ENCODE results near the gene EBNA1BP2.
A peak's percentile ranks its signal among the peaks of the same experiment; 100 is the strongest.
"Not testable (repeated sequence)": the region's sequence is repeated elsewhere in the genome, so short reads cannot be mapped to it uniquely, and the experiment has no call there.

Gene EBNA1BP2

GRCh38 chr1:43140010-43140409, 32.1 kb downstream of the EBNA1BP2 start:
- Histone ChIP-seq H3K27me3 (ENCODE audit: control insufficient read depth, insufficient read depth, low read length) (no peaks in the 10 kb centered on the region), H3K9me3 (ENCODE audit: control insufficient read depth, insufficient read depth, low read length) (peaks cover 6% of the 10 kb centered on the region), H3K27ac (ENCODE audit: low read depth, low read length) (no peak overlapping the region), H3K4me3 (ENCODE audit: low read depth, low read length) (no peak overlapping the region), H3K4me1 (ENCODE audit: control insufficient read depth, insufficient read depth, low read length) (peaks cover 5% of the 10 kb centered on the region), H3K36me3 (ENCODE audit: control insufficient read depth, insufficient read depth, low read length) (no peaks in the 10 kb centered on the region), H3K9ac (ENCODE audit: low read depth, low read length) (no peak overlapping the region)

GRCh38 chr1:43139295-43139694, 32.8 kb downstream of the EBNA1BP2 start:
- not testable (repeated sequence) for H3K36me3 ChIP-seq (ENCODE audit: control insufficient read depth, insufficient read depth, low read length); H3K4me3 ChIP-seq (ENCODE audit: low read depth, low read length); H3K27ac ChIP-seq (ENCODE audit: low read depth, low read length); H3K4me1 ChIP-seq (ENCODE audit: control insufficient read depth, insufficient read depth, low read length); H3K9ac ChIP-seq (ENCODE audit: low read depth, low read length); H3K27me3 ChIP-seq (ENCODE audit: control insufficient read depth, insufficient read depth, low read length)
- peaks cover 14% of the 10 kb centered on the region for H3K9me3 ChIP-seq (ENCODE audit: control insufficient read depth, insufficient read depth, low read length)

GRCh38 chr1:43137445-43138052, 34.5 kb downstream of the EBNA1BP2 start:
- Histone ChIP-seq H3K9me3 (ENCODE audit: control insufficient read depth, insufficient read depth, low read length) (peaks cover 30% of the 10 kb centered on the region), H3K27me3 (ENCODE audit: control insufficient read depth, insufficient read depth, low read length) (no peaks in the 10 kb centered on the region), H3K4me1 (ENCODE audit: control insufficient read depth, insufficient read depth, low read length) (no peaks in the 10 kb centered on the region), H3K9ac (ENCODE audit: low read depth, low read length) (no peak overlapping the region), H3K4me3 (ENCODE audit: low read depth, low read length) (no peak overlapping the region), H3K36me3 (ENCODE audit: control insufficient read depth, insufficient read depth, low read length) (no peaks in the 10 kb centered on the region), H3K27ac (ENCODE audit: low read depth, low read length) (no peak overlapping the region)

GRCh38 chr1:43135857-43136781, 36.0 kb downstream of the EBNA1BP2 start:
- H3K4me1 ChIP-seq (ENCODE audit: control insufficient read depth, insufficient read depth, low read length), result no peaks in the 10 kb centered on the region
- H3K9ac ChIP-seq (ENCODE audit: low read depth, low read length), result no peak overlapping the region
- H3K36me3 ChIP-seq (ENCODE audit: control insufficient read depth, insufficient read depth, low read length), result no peaks in the 10 kb centered on the region
- H3K4me3 ChIP-seq (ENCODE audit: low read depth, low read length), result no peak overlapping the region
- H3K9me3 ChIP-seq (ENCODE audit: control insufficient read depth, insufficient read depth, low read length), result peaks cover 33% of the 10 kb centered on the region
- H3K27ac ChIP-seq (ENCODE audit: low read depth, low read length), result no peak overlapping the region
- no peaks in the 10 kb centered on the region for H3K27me3 ChIP-seq (ENCODE audit: control insufficient read depth, insufficient read depth, low read length)

- no peaks in the 10 kb centered on the region for H3K27me3 ChIP-seq (ENCODE audit: control insufficient read depth, insufficient read depth, low read length)
- H3K9ac ChIP-seq (ENCODE audit: low read depth, low read length), result no peak overlapping the region
- no peaks in the 10 kb centered on the region for H3K4me1 ChIP-seq (ENCODE audit: control insufficient read depth, insufficient read depth, low read length)
- H3K27ac ChIP-seq (ENCODE audit: low read depth, low read length), result no peak overlapping the region
- H3K36me3 ChIP-seq (ENCODE audit: control insufficient read depth, insufficient read depth, low read length), result no peaks in the 10 kb centered on the region
- no peak overlapping the region for H3K4me3 ChIP-seq (ENCODE audit: low read depth, low read length)
- H3K9me3 ChIP-seq (ENCODE audit: control insufficient read depth, insufficient read depth, low read length), result peaks cover 33% of the 10 kb centered on the region
These were observed 37.5 kb downstream of the EBNA1BP2 start for GRCh38 chr1:43134640-43135039.

GRCh38 chr1:43134068-43134467, 38.0 kb downstream of the EBNA1BP2 start:
- Histone ChIP-seq H3K9me3 (ENCODE audit: control insufficient read depth, insufficient read depth, low read length) (peaks cover 33% of the 10 kb centered on the region), H3K27ac (ENCODE audit: low read depth, low read length) (no peak overlapping the region), H3K36me3 (ENCODE audit: control insufficient read depth, insufficient read depth, low read length) (no peaks in the 10 kb centered on the region), H3K9ac (ENCODE audit: low read depth, low read length) (no peak overlapping the region), H3K27me3 (ENCODE audit: control insufficient read depth, insufficient read depth, low read length) (no peaks in the 10 kb centered on the region), H3K4me3 (ENCODE audit: low read depth, low read length) (no peak overlapping the region), H3K4me1 (ENCODE audit: control insufficient read depth, insufficient read depth, low read length) (no peaks in the 10 kb centered on the region)

- peaks cover 21% of the 10 kb centered on the region for H3K9me3 ChIP-seq (ENCODE audit: control insufficient read depth, insufficient read depth, low read length)
- H3K4me3 ChIP-seq (ENCODE audit: low read depth, low read length), result no peak overlapping the region
- no peaks in the 10 kb centered on the region for H3K36me3 ChIP-seq (ENCODE audit: control insufficient read depth, insufficient read depth, low read length)
- H3K27me3 ChIP-seq (ENCODE audit: control insufficient read depth, insufficient read depth, low read length), result no peaks in the 10 kb centered on the region
- no peak overlapping the region for H3K27ac ChIP-seq (ENCODE audit: low read depth, low read length)
- no peaks in the 10 kb centered on the region for H3K4me1 ChIP-seq (ENCODE audit: control insufficient read depth, insufficient read depth, low read length)
- no peak overlapping the region for H3K9ac ChIP-seq (ENCODE audit: low read depth, low read length)
These were observed 42.7 kb downstream of the EBNA1BP2 start for GRCh38 chr1:43129426-43129825.

GRCh38 chr1:43128816-43129215, 43.3 kb downstream of the EBNA1BP2 start:
- Histone ChIP-seq H3K27ac (ENCODE audit: low read depth, low read length) (no peak overlapping the region), H3K36me3 (ENCODE audit: control insufficient read depth, insufficient read depth, low read length) (no peaks in the 10 kb centered on the region), H3K4me3 (ENCODE audit: low read depth, low read length) (no peak overlapping the region), H3K4me1 (ENCODE audit: control insufficient read depth, insufficient read depth, low read length) (no peaks in the 10 kb centered on the region), H3K9me3 (ENCODE audit: control insufficient read depth, insufficient read depth, low read length) (peaks cover 15% of the 10 kb centered on the region), H3K27me3 (ENCODE audit: control insufficient read depth, insufficient read depth, low read length) (no peaks in the 10 kb centered on the region), H3K9ac (ENCODE audit: low read depth, low read length) (no peak overlapping the region)

GRCh38 chr1:43123031-43123430, 49.1 kb downstream of the EBNA1BP2 start:
- no peak overlapping the region for H3K27ac ChIP-seq (ENCODE audit: low read depth, low read length)
- H3K9ac ChIP-seq (ENCODE audit: low read depth, low read length), result no peak overlapping the region
- no peaks in the 10 kb centered on the region for H3K36me3 ChIP-seq (ENCODE audit: control insufficient read depth, insufficient read depth, low read length)
- H3K9me3 ChIP-seq (ENCODE audit: control insufficient read depth, insufficient read depth, low read length), result peaks cover 8% of the 10 kb centered on the region; the same call in 1 of the 2 replicates
- H3K27me3 ChIP-seq (ENCODE audit: control insufficient read depth, insufficient read depth, low read length), result no peaks in the 10 kb centered on the region
- H3K4me1 ChIP-seq (ENCODE audit: control insufficient read depth, insufficient read depth, low read length), result peaks cover 6% of the 10 kb centered on the region; the same call in 1 of the 2 replicates
- no peak overlapping the region for H3K4me3 ChIP-seq (ENCODE audit: low read depth, low read length)

GRCh38 chr1:43121256-43121900, 50.7 kb downstream of the EBNA1BP2 start:
- Histone ChIP-seq H3K4me3 (ENCODE audit: low read depth, low read length) (peak overlapping the region; percentile 57; the same call in 1 of the 2 replicates), H3K27ac (ENCODE audit: low read depth, low read length) (no peak overlapping the region), H3K4me1 (ENCODE audit: control insufficient read depth, insufficient read depth, low read length) (peaks cover 6% of the 10 kb centered on the region; the same call in 1 of the 2 replicates), H3K36me3 (ENCODE audit: control insufficient read depth, insufficient read depth, low read length) (no peaks in the 10 kb centered on the region), H3K27me3 (ENCODE audit: control insufficient read depth, insufficient read depth, low read length) (no peaks in the 10 kb centered on the region), H3K9me3 (ENCODE audit: control insufficient read depth, insufficient read depth, low read length) (peaks cover 8% of the 10 kb centered on the region; the same call in 1 of the 2 replicates), H3K9ac (ENCODE audit: low read depth, low read length) (no peak overlapping the region)

Measured in HUES48 (cell line).